Lower lobe of right lung (tissue), 2 donors: ENCODE data around the gene RGL1. TPM values are rescaled to one million over a fixed set of nuclear protein-coding genes. Genes with fewer than 3 reads are reported as not detected.
A peak's percentile ranks its signal among the peaks of the same experiment; 100 is the strongest.

Source experiments
- ATAC-seq, 2 donors: fragments of 200-7000 bp; cut with Tn5 transposase; one replicate each; pipeline ENCODE4 v1.9.1; 2020 to 2022; ENCODE audit warnings: mild to moderate bottlenecking in 2 of 2, moderate library complexity in 2 of 2
- DNase-seq: peaks from one replicate; pipeline ENCODE4 v3.0.0-alpha.2; 2020
- H3K27ac ChIP-seq: fragments of 200-600 bp; one replicate; pipeline ENCODE4 v1.8.0; 2022
- H3K27me3 ChIP-seq: fragments of 200-600 bp; one replicate; pipeline ENCODE4 v1.8.0; 2022; ENCODE audit warnings: low read depth
- H3K36me3 ChIP-seq: fragments of 200-600 bp; one replicate; pipeline ENCODE4 v1.8.0; 2022; ENCODE audit warnings: mild to moderate bottlenecking
- H3K4me1 ChIP-seq: fragments of 200-600 bp; one replicate; pipeline ENCODE4 v1.8.0; 2022
- H3K4me3 ChIP-seq: fragments of 200-600 bp; one replicate; pipeline ENCODE4 v1.8.0; 2022; ENCODE audit warnings: mild to moderate bottlenecking
- H3K9me3 ChIP-seq: fragments of 200-600 bp; one replicate; pipeline ENCODE4 v1.8.0; 2022
- CTCF ChIP-seq: fragments of 200-600 bp; IDR thresholded peaks from one replicate; pipeline ENCODE4 v1.8.0; 2022; ENCODE audit warnings: antibody characterized with exemption, mild to moderate bottlenecking
- intact Hi-C: fragments of 100-400 bp; cut with DNase I; formaldehyde crosslinking; loops from one replicate; pipeline ENCODE4 v1.11.0; 2022
- total RNA-seq: library from RNA; stranded (reverse); fragmentation: NEBNext Ultra II Directional; extraction: Animal tissue kit (Norgen Biotek cat#: 25700); gene quantifications from one replicate; pipeline ENCODE4 v1.2.1, GENCODE V29; 2021
- donor health status: DM: no; HTN: yes; CAD: no; lungs with severe emphysema.

The RGL1 gene
- total RNA-seq, 1 donor from 2014 or later = 37.6 TPM

- no peak for TF ChIP-seq CTCF
- Histone ChIP-seq H3K4me3 (no peak overlapping the region), H3K9me3 (no peaks in the 10 kb centered on the region), H3K36me3 (no peaks in the 10 kb centered on the region), H3K27me3 (no peaks in the 10 kb centered on the region), H3K4me1 (no peaks in the 10 kb centered on the region), H3K27ac (no peak overlapping the region)
- ATAC-seq = no peak
- intact Hi-C loops = no loop called here
- DNase-seq = no peak
Observed at GRCh38 chr1:183791319-183791718, 13.6 kb upstream of the RGL1 start.

- Histone ChIP-seq H3K27ac (no peak overlapping the region), H3K4me3 (no peak overlapping the region), H3K9me3 (no peaks in the 10 kb centered on the region), H3K4me1 (no peaks in the 10 kb centered on the region), H3K27me3 (no peaks in the 10 kb centered on the region), H3K36me3 (no peaks in the 10 kb centered on the region)
- no peak for TF ChIP-seq CTCF
- intact Hi-C loops = no loop called here
- ATAC-seq (no peak), DNase-seq (no peak)
Observed at GRCh38 chr1:183792300-183792699, 12.6 kb upstream of the RGL1 start.

DNA sequence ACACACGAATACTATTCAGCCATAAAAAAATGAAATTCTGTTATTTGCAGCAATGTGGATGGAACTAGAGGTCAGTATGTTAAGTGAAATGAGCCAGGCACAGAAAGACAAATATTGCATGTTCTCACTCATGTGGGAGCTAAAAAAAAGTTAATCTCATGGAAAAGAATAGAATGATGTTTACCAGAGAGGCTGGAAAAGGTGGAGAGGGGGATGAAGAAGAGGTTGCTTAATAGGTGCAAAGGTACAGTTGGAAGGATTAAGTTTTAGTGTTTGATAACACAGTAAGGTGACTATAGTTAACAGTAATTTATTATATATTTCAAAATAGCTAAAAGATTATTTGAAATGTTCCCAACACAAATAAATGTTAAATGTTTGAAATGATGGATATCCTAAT is 10.8 kb upstream of the RGL1 start:
- no peak for ATAC-seq
- no peaks in the 10 kb centered on the region for H3K27me3 ChIP-seq
- DNase-seq = no peak
- H3K4me3 ChIP-seq = no peak overlapping the region
- no peak for TF ChIP-seq CTCF
- H3K36me3 ChIP-seq = no peaks in the 10 kb centered on the region
- no peaks in the 10 kb centered on the region for H3K4me1 ChIP-seq
- intact Hi-C loops = no loop called here
- no peaks in the 10 kb centered on the region for H3K9me3 ChIP-seq
- H3K27ac ChIP-seq = no peak overlapping the region

DNA sequence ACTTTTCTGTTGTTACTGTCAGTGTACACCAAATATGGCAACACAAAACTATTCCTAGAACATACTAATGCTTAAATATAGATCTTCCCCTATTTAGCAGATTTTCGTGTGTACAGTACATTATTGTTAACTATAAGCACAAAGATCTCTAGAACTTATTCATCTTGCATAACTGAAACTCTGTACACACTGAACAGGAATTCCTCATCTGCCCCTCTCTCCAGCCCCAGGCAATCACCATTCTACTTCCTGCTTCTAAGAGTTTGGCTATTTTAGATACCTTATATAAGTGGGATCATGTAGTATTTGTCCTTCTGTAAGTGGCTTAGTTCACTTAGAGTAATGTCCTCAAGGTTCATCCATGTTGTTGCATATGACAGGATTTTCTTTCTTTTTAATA is 4.5 kb upstream of the RGL1 start:
- H3K27me3 ChIP-seq = no peaks in the 10 kb centered on the region
- H3K4me1 ChIP-seq = no peaks in the 10 kb centered on the region
- H3K4me3 ChIP-seq = no peak overlapping the region
- no peak overlapping the region for H3K27ac ChIP-seq
- intact Hi-C loops = no loop called here
- no peaks in the 10 kb centered on the region for H3K36me3 ChIP-seq
- DNase-seq (no peak), ATAC-seq (no peak)
- TF ChIP-seq CTCF = no peak
- H3K9me3 ChIP-seq = peaks cover 10% of the 10 kb centered on the region

- intact Hi-C loops = no loop called here
- no peak for DNase-seq
- TF ChIP-seq CTCF = no peak
Observed at GRCh38 chr1:183801649-183802048, 3.3 kb upstream of the RGL1 start.

GRCh38 chr1:183804387-183804786 is 533 bp upstream of the RGL1 start:
- TF ChIP-seq CTCF = no peak
- peak; percentile 18 to 32 for ATAC-seq
- H3K9me3 ChIP-seq = peaks cover 10% of the 10 kb centered on the region
- DNase-seq = no peak
- H3K27ac ChIP-seq = peak overlapping the region; percentile 90
- no peaks in the 10 kb centered on the region for H3K36me3 ChIP-seq
- peaks cover 35% of the 10 kb centered on the region for H3K4me1 ChIP-seq
- intact Hi-C loops = no loop called here
- no peaks in the 10 kb centered on the region for H3K27me3 ChIP-seq
- peak overlapping the region; percentile 69 for H3K4me3 ChIP-seq

More at GRCh38 chr1:183801649-183802048, 3.3 kb upstream of the RGL1 start:
- H3K4me3 ChIP-seq = no peak overlapping the region
- no peaks in the 10 kb centered on the region for H3K36me3 ChIP-seq
- H3K27ac ChIP-seq = no peak overlapping the region
- H3K27me3 ChIP-seq = no peaks in the 10 kb centered on the region
- peaks cover 10% of the 10 kb centered on the region for H3K9me3 ChIP-seq
- peaks cover 7% of the 10 kb centered on the region for H3K4me1 ChIP-seq
- no peak for ATAC-seq
